GM19324 (cell line): ENCODE measurements around the gene LIN37.

Source experiments
- ATAC-seq: cut with Tn5 transposase; IDR thresholded peaks from one replicate; pipeline ENCODE4 v1.9.1; 2021; ENCODE audit warnings: mild to moderate bottlenecking, moderate library complexity; ENCODE audit not compliant: unreplicated experiment, low FRiP score

The LIN37 gene

GRCh38 chr19:35734273-35734672, 14.1 kb upstream of the LIN37 start:
- ATAC-seq = no peak

- ATAC-seq = no peak
These were observed 13.5 kb upstream of the LIN37 start for GRCh38 chr19:35734889-35735288.

GRCh38 chr19:35736913-35737886, 11.2 kb upstream of the LIN37 start:
- no peak for ATAC-seq

- ATAC-seq = no peak
These were observed 10.1 kb upstream of the LIN37 start for GRCh38 chr19:35738021-35738886.

GRCh38 chr19:35738887-35739229, 9.5 kb upstream of the LIN37 start:
- ATAC-seq = no peak

- no peak for ATAC-seq
These were observed 8.9 kb upstream of the LIN37 start for GRCh38 chr19:35739275-35740107.

- ATAC-seq = no peak
These were observed 8.3 kb upstream of the LIN37 start for GRCh38 chr19:35740108-35740422.

GRCh38 chr19:35740423-35741202, 7.8 kb upstream of the LIN37 start:
- ATAC-seq = peak; percentile 61

GRCh38 chr19:35741203-35741515, 7.2 kb upstream of the LIN37 start:
- ATAC-seq = no peak

- ATAC-seq = no peak
These were observed 6.2 kb upstream of the LIN37 start, which contains the start of gene IGFLR1 for GRCh38 chr19:35742121-35742724. Gene IGFLR1 (minus strand): TSS chr19:35742452. CDS start chr19:35741180, 1,272 bp downstream.

GRCh38 chr19:35743640-35744429, 4.5 kb upstream of the LIN37 start:
- no peak for ATAC-seq

GRCh38 chr19:35744430-35745327, 3.7 kb upstream of the LIN37 start:
- ATAC-seq = peak; percentile 36

GRCh38 chr19:35745328-35746086, 2.9 kb upstream of the LIN37 start, which contains the start of the genes PSENEN and U2AF1L4:
Gene PSENEN (plus strand): TSS chr19:35745651. CDS start chr19:35745931, 280 bp downstream.
Gene U2AF1L4 (minus strand): TSS chr19:35745418. CDS start chr19:35745391, 27 bp downstream.
- peak; percentile 49 for ATAC-seq

GRCh38 chr19:35746087-35746462, 2.3 kb upstream of the LIN37 start:
- ATAC-seq = no peak

- ATAC-seq = no peak
These were observed 1.8 kb upstream of the LIN37 start for GRCh38 chr19:35746531-35746930.

- no peak for ATAC-seq
These were observed 1.8 kb downstream of the LIN37 start for GRCh38 chr19:35750167-35750566.
